GM12892 (cell line): ENCODE data around the gene GPS1.

Experiments
- POLR2A ChIP-seq: IDR thresholded peaks from 2 replicates; pipeline ENCODE4 v1.6.1; 2011; ENCODE audit warnings: low read depth, low read length, control low read depth
- POLR2AphosphoS5 ChIP-seq: IDR thresholded peaks from 2 replicates; pipeline ENCODE4 v1.6.1; 2011; ENCODE audit warnings: low read depth, low read length, control low read depth

DNA sequence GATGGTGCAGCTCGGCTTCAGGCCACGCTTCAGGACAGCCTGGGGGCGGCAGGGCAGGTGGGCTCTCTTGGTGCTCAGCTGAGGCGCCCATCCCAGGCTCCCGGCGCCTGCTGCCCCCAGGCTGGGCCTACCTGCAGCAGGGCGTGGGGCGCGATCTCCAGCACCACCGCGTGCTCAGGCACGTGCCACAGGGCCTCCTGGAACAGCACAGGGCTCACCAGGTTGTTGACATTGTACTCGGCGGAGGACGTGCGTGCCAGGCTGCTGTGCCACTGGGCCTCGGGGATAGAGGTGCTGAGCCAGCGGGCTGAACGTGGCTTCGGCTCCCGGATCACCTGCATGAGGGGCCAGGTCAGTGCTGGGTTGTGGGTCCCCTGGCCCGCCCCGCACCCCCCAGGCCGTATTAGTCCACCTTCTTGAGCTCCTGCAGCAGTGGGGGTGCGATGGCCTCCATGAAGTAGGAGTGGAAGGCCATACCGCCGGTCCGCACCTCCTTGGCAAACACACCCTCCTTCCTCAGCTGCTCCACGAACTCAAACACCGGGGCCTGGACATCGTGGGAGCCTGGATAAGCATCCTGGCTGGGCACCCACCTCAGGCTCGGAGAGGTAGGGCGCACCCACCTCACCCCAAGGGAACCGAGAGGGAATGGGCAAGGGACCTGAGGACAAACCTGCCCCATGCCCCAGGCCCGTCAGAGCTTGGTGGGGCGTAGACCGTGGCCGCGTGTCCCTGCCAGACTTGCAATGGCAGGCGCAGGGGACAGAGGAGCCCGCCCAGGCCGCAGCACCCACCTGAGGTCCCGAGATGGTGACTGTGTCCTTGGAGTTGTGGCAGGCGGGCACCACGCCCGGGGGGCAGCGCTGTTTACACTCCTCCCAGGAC, 37.4 kb downstream of the GPS1 start:
- no peak; the same call in 1 of the 2 replicates for TF ChIP-seq POLR2A
- TF ChIP-seq POLR2AphosphoS5: no peak
